Fibroblast of lung (primary cell): ENCODE measurements around the gene C15orf61.

Experiments used
- CTCF ChIP-seq, 2 donors: IDR thresholded peaks in 1 of 2; conservative IDR thresholded peaks in 1 of 2; 1 replicate in 1 of 2; 2 replicates in 1 of 2; pipeline ENCODE4 v1.5.1; 2011 to 2012; ENCODE audit warnings: low read length in 2 of 2, control low read depth in 1 of 2, inconsistent platforms in 1 of 2, low read depth in 1 of 2, mild to moderate bottlenecking in 1 of 2
- EZH2 ChIP-seq: IDR thresholded peaks from 2 replicates; pipeline ENCODE4 v1.5.1; 2012; ENCODE audit warnings: low read length, control low read depth, mild to moderate bottlenecking; ENCODE audit errors: missing control alignments

GRCh38 chr15:67506775-67507747 is 13.9 kb upstream of the C15orf61 start:
- TF ChIP-seq CTCF (conservative IDR thresholded peaks at IDR 0.05 in 1 of 2, IDR thresholded peaks at IDR 0.05 in 1 of 2; ENCODE audit: low read depth in 1 of 2, low read length in 2 of 2) (no peak), EZH2 (no peak)
